NCI-H69 (cell line): ENCODE results near the gene STX11.

Source experiments
- DNase-seq: peaks from one replicate; lab custom pipeline; 2025; lab: John Stamatoyannopoulos, UW

Gene STX11

DNA sequence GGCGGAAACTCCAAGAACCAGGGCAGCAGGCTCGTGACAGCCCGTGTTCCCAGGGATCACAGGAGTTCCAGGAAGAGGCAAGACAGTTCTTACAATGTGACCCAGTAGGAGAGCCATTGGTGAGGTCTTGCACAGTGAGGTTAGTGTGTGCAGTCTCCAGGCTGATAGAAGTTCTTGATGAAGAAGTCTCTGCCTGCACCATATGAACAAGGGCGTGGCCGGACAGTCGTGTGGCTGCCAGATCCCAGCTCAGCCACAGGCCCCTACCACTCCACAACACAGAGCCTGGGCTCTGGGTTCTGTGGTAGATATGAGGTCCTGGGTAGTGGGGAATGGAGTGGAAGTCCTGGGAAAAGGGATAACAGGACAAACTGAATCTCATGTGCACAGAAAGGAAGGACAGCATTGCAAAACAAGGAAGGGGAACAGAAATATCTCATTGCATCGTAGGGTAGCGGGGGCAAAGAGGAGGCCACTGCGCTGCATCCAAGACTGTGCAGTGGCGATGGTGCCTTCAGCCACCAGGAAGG is 65.2 kb downstream of the STX11 start:
- DNase-seq, result peak; percentile 29

DNA sequence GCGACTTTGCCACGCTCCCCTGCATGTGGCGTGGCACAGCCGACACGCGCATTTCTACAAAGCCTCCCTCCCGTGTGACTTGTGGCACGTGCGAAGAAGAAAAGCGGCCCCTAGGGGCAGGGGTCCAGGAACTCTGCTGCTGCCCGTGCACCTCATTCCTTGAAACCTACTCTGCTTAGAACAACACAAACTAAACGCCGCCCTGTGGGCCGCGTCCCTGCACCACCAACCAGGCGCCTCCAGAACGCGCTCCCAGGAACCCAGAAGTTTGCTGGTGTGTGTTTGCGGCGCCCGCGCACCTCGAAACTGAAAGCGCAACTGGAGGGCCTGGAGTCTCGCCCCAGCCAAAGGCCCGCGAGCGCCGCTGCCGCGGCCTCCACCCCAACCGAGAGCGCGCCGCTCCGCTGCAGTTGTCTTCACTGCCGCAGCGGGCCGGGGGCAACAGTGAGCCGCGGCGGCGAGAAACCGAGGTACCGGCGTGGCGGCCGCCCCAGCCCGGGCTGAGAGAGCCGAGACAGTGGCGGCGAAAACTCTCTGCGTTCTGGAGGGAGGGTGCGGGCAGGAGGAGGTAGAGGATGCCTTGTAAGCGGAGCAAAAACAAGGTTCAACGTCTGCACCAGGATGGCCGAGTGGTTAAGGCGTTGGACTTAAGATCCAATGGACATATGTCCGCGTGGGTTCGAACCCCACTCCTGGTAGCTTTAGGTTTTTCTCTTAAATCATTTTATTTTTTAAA is 65.8 kb downstream of the STX11 start:
- DNase-seq, result peak; percentile 94

DNA sequence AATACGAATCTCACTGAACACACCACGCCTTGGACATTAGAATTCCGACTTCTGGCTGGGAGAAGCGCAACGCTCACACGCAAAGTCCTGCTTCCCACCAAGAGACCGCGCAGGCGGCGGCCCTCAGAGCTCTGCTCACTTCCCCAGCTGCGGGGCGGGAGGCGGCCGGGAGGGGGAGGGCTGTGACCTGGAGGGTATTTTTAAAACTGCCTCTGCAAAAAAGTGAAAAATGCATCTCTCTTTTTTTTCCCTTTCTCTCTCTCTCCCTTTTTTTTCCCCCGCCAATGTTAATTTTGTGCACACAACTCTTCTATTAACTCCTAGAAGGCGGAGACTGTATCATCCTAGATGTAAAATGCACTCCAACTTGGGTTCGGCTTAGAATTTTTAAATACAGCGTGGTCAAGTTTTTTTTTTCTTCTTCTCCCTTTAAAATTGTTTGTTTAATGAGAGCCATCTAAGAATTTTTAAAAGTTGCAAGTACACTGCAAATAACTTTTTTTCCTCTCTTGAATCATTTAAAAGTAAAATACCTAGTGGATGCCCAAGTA is 66.4 kb downstream of the STX11 start:
- no peak for DNase-seq

DNA sequence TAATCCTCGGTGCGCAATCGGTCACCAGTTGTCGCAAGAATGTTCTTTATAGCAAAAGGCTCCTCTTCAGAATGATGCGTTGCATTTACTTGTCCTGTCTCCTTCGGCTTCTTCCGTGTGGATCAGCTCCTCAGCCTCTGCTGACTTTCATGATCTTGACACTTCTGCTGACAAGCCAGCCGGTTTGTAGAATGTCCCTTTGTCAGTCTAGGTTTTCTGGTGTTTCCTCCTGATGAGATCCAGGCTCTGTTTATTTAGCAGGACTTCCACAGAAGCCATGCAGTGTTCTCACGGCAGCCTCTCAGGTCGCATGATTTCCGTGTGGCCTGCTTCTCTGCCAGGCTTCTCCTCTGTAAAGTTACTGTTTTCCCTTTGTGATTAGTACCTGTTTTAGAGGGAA is 66.9 kb downstream of the STX11 start:
- DNase-seq, result peak; percentile 3

DNA sequence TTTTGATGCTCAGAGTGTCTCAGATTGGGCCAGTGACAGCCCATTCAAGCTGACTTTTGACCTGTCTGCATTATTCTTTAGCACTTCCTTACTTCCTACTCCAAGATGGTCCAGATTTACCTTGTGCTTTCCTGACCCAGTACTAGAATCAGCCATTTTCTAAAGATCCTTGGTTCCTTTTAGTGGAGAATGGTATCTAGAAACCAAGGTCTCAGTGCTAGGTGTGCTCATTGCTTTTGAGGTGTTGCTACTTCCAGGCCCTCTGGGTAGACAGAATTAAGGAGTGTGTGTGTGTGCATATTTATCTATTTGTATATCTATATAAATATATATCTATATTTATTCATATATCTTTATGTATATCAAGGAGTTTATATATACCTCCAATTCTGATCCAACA is 67.5 kb downstream of the STX11 start:
- DNase-seq, result no peak

DNA sequence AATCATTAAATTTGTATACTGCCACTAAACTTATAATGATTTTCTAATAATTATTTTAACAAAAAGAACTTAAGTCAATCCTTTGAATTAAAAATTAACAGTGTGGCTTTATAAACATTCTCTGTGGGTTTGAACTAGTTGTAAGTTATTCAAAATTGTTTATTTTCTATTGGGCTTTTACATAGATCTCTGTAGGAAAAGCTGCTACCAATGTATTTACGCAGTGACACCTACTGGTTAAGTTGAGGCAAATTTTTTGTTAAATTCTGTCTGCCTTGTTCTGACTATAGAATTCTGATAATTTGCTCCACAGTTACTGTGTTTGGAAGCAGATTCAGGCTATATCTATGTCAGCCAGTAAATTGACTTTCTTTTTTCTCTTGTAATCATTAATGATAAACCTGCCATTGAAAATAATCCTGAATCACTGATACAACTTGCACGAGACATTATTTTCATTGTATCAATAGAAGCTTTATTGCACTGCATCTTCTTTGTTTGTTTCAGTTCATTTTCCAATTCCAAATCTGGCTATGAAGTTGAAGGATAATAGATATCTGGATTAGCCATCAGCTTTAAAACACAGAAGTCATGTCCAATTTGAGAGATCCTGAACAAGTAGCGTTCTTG is 68.9 kb downstream of the STX11 start:
- DNase-seq, result peak; percentile 58

DNA sequence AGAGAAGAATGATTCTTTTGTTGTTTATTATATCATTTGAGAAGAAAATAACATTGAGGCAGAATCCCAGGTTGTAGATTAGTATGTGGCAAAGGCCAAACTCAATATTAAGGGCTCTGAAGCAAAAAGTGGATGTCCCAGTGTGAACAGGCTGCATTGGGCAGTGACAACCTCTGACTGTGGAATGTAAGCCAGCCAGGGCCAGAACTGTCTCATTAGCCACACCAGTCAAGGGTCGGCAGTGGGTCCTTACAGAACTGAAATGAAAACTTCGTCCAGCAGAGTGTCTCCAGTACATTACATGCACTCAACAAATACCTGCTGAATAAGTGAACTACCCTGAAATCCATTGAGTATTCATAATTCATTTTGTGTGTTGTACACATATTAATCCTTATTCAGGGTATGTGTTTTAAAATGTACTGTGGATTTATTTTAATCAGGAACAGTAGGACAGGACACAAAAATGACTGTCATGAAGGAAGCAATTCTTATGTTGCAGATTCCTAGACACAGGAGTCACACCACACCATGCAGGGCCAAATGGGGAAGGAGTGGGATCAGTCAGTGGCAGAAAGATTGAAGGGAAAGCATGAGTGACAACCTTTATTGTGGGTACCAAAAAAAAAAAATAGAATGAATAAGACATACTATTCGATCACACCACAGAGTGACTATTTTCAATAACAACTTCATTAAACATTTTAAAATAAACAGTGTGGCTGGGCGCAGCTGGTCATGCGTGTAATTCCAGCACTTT is 69.9 kb downstream of the STX11 start:
- no peak for DNase-seq

DNA sequence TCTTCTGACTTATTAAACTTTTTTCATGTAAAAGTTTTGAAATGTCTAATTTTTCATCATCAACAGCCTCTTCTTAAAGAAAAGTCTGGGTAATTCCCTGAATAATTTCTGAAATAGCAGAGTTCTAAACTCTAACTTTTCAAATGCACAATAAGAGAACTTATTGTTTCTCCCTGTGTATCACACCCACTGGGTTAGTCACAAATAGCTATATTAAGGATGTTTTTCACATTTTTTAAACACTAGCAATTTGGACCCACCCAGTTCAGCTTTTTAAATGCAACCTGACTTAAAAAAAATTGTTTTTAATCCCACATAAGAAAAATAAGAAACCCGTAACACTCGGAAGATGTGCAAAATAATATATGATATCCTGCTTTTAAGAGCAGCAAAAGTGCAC is 73.4 kb downstream of the STX11 start:
- DNase-seq, result no peak

DNA sequence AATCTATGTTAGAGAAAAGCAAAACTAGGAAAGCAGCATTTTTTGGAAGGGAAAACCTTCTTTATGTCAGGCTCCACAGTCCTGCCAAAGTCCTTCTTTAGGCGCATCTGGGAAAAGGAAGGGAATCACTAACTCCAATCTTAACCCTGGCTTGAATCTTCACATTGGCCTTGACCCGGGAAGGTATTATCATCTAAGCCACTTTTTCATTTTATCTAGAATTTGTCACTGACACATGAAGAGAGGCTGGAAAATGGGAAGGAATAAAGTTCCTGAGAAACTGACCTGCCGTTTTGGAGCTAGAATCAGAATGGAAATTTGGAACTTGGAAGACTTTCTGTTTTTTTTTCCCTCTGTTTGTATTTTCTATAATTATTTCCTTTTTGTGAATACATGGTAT is 81.4 kb downstream of the STX11 start:
- DNase-seq, result no peak

DNA sequence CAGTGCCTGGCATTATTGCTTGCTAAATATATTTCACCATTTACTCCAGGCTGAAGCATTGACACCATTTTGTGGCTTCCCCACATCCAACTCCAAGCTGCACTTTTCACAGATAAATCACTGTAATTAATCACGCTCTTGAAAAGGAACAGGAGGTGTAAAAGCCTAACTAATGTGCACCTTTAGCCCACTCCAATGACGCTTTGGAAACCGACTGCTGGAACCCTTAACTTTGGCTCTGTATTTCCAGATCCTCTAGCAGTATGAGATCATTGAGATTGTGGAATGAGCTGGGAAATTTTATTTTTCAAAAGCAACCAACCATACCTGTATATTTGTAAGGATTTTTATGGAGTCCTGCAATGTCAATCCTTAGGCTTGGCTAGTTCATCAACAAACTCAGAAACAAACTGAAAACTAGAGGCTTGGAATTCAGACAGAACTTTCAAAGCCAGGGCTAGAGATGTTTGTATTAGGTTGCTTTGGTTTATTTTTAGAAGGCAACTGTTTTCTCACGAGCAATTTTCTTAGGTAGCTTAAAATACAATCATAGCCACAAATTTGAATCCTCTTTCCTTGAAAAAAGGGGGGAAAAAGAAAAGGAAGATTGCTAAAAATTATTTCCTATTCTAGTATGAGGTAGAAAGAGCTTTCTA is 82.0 kb downstream of the STX11 start:
- DNase-seq, result no peak

DNA sequence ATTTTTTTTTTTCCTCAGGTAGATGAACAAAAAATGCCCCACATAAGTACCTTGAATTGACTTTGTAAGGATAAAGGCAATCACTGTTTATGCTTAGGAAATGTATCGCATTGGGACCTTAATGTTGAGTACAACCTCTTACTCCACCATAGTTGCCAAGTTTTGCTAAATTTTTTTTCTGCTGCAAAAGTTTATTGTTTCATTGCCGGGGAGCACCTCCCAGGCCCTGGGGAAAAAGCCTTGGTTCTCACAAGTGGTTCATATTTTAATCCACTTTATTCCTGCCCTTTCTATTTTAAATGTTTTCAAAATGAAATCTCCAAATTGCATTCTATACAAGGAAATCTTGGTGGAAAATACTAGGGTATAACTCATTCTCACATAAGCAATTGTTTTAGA is 82.5 kb downstream of the STX11 start:
- no peak for DNase-seq

DNA sequence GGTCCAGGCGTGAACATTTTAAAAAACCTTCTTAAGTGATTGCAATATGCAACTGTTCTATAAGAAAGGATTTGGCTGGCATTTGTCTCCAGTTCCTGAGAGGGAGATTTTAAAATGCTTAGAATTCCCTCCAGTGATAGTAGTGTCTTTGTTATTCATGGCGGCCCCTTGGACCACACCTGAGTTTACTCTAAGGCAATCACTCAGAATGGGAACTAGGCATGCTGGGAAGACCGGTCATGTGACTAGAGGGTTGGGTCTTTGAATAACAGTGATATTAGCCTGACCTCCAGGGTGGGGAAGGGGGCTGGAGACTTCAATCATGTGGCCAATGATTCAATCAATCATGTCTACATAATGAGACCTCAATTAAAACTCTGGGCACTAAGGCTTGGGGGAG is 84.1 kb downstream of the STX11 start:
- DNase-seq, result no peak

DNA sequence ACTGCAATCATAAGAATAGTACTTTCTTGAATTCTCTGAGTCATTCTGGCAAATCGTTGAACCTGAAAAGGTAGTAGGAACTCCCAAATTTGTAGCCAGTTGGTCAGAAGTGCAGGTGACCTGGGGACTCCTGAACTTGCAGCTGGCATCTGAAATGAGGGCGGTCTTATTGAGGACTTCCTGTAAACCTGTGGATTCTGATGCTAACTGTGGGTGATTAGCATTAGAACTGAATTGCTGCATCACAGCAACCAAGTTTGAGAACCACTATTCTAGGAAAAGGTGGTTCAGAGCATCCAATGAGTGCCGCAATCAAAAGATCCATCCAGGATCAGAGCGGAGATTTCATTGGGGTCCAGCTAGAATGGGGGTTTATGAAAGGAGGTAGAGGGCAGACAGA is 84.6 kb downstream of the STX11 start:
- DNase-seq, result no peak
